ENCODE measurements around the gene C16orf96.

GRCh38 chr16:4556112-4556511 lies at the start of gene C16orf96:
- TF ChIP-seq EZH2 (IDR thresholded peaks at IDR 0.05; ENCODE audit: borderline replicate concordance, low read depth, low read length, severe bottlenecking) (no peak), CTCF (IDR thresholded peaks at IDR 0.05; ENCODE audit: borderline replicate concordance, extremely low read depth, low read length, poor library complexity, severe bottlenecking) (no peak)
